NCI-H524 (cell line): Measurements from ENCODE around the gene OR5H1.
"Not testable (repeated sequence)": the region's sequence is repeated elsewhere in the genome, so short reads cannot be mapped to it uniquely, and the experiment has no call there.

Experiments used
- DNase-seq, 2 experiments: peaks; one replicate each; lab custom pipeline; 2025; lab: John Stamatoyannopoulos, UW

Gene OR5H1

GRCh38 chr3:98130421-98130820 is at the start of gene OR5H1:
OR5H1 (plus strand) TSS chr3:98130721; CDS start chr3:98132698, 1,977 bp downstream.
- DNase-seq = no peak

- no peak for DNase-seq
Observed at GRCh38 chr3:98086873-98087272, 43.6 kb upstream of the OR5H1 start, which contains the start of gene OR5AC2. OR5AC2 (plus strand) TSS chr3:98087173; CDS start chr3:98087173, 0 bp downstream.

- DNase-seq = peak in 1 of 2 experiments; percentile 32
Observed at GRCh38 chr3:98095882-98096281, 34.6 kb upstream of the OR5H1 start.

DNA sequence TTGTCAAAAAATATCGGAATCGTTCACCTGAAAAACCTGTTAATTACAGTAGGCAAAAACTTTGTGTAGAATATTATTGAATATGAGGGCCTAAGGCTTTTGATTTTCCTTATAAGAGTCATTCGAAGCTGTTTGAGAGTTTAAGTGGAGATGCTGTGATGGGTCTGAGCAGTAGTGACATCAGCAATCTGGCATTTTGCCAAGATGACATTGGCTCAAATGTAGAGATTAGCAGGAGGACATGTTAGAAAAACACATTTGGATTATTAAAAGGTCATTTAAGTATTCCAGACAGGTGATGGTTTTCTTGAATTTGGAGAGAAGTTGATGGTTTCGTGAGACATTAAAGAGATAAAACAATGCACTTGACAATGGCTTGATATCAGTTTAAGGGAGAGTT is 30.7 kb upstream of the OR5H1 start:
- no peak for DNase-seq

DNA sequence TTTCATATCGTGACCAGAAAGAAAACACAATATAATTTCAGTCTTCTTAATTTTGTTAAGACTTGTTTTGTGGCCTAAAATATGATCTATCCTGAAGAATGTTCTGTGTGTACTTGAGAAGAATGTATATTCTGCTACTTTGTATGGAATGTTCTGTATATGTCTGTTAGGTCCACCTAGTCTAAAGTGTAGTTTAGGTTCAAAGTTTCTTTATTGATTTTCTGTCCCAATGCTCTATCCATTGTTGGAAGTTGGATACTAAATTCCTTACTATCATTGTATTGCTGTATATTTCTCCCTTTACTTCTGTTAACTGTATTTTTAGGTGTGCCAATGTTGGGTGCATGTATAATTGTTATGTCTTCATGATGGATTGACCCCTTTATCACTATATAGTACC is 22.4 kb upstream of the OR5H1 start:
- DNase-seq = no peak

- no peak for DNase-seq
Observed at GRCh38 chr3:98109807-98110549, 20.5 kb upstream of the OR5H1 start.

DNA sequence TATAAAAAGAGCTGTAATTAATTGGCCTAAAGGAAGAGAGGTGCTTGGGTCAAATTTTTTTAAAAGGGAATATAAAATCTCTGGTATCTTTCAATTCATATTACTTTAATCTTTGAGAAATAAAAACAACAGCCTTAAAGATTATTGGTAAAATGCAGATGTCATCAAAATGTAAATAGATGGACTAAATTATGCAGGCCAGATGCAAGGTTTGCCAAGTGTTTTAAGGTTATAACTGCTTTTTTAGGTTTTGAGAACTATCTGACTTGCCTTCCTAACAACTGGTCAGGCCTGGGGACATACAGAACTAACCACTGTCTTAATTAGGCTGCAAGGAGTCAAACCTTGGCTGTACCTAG is 20.0 kb upstream of the OR5H1 start:
- no peak for DNase-seq

DNA sequence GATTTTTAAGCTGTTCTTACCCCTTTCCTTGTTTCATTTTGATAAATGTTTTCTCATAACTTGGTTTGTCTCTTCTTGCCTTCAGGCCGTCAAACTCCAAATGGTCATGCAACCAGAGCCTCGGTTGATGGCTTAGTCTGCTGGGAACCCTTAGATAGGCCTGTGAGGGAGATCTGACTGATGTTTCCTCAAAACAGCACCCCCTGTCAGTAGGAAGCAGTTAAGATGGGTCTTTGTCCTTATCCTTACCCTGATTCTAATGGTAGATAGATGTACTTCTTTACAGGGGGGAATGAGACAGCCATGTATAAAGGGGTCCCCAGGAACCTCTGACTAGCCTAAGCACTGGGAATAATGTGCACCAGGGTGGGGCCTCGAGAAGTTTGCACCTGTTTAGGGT is 16.3 kb upstream of the OR5H1 start:
- no peak for DNase-seq

GRCh38 chr3:98115717-98116116 is 14.8 kb upstream of the OR5H1 start:
- no peak for DNase-seq

DNA sequence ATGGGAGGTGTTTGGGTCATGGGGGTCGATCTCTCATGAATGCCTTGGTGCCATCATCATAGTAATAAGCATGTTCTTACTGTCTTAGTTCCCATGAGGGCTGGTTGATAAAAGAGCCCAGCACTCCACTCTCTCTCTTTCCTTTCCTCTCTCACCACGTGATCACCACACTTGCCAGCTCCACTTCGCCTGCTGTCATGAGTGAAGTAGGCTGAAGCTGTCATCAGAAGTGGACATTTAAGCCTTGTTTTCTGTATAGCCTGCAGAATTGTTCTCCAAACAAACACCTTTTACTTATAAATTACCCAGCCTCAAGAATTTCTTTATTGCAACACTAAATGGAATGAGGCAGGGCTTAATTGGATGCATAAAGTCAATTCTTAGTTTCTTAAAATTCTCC is 6.1 kb downstream of the OR5H1 start:
- peak in 1 of 2 experiments; percentile 69 for DNase-seq

DNA sequence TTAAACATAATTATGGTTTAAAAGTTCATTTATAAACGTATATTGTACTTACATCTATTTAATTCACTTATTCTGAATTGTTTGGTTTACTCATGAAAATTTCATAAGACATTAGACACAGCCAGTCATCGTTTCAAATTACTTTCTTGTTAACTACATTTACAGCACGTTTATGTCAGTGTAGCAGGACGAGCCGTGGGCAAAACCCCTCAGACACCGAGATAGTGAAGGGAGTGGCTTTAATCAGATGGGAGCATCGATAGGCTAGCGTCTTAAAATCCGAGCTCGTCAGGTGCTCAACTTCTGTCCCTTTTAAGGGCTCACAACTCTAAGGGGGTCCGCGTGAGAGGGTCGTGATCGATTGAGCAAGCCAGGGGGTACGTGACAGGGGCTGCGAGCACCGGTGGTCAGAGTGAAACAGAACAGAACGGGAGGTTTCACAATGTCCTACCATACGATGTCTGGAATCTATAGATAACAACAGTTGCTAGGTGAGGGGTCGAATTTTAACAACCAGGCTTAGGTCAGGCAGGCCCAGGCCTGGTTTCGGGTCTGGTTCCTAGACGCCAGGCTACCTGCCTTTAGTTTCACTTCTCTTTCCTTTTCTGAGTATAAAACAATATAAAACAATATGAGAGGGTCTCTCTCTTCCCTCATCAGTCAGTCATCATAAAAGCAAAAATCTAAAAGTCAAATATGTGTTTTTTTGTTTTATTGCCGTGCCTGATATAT is 7.5 kb downstream of the OR5H1 start:
- DNase-seq = not testable (repeated sequence)

- DNase-seq = no peak
Observed at GRCh38 chr3:98140531-98140930, 10.0 kb downstream of the OR5H1 start.

DNA sequence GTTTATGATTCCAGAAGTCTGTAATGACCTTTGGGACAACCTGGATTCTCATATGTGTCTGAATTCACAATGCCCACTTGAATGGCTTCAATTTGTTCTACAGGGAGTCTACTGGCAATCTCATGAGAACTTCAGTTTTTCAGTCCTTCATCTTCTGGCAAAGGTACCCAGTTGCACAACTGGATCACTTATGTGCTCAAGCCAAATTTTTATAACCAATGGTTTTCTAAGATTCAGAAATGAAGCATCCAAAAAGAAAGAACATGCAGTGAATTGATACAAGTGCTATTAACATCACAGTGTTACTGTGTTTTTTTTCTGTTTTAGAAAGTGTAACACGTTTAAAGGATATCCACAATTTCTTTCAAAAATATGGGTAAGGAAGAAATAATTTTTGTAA is 16.7 kb downstream of the OR5H1 start, which contains the start of gene OR5H14:
Gene OR5H14, plus strand, starts transcription at position 301 of the 400 bp plus-strand sequence. CDS start 1,907 bp downstream, outside the sequence.
- DNase-seq = no peak

GRCh38 chr3:98148751-98149150 is 18.2 kb downstream of the OR5H1 start:
- DNase-seq = no peak

GRCh38 chr3:98149456-98149855 is 18.9 kb downstream of the OR5H1 start:
- not testable (repeated sequence) for DNase-seq

DNA sequence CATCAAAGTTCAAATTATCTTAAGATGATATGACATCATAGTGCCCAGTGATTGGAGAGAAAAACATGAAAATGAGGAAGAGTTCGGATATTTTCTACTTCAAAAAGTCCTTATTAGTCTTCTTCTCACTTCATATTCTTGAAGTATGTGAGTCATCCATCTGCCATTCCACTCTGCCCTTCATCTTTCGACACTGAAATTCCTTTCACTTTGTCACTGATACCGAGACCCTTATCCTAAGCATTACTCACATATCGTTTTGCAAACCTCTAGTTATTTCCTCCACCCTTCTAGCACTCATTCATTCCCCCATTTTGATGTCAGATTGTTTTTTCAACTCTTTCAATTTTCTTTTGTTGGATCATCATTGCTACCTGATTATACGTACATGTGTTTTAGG is 20.7 kb downstream of the OR5H1 start:
- no peak for DNase-seq

GRCh38 chr3:98166396-98166795 is 35.9 kb downstream of the OR5H1 start, which contains the start of gene OR5H15:
OR5H15 (plus strand) TSS chr3:98166696; CDS start chr3:98168700, 2,004 bp downstream.
- no peak for DNase-seq

- DNase-seq = no peak
Observed at GRCh38 chr3:98171071-98171470, 40.5 kb downstream of the OR5H1 start.

DNA sequence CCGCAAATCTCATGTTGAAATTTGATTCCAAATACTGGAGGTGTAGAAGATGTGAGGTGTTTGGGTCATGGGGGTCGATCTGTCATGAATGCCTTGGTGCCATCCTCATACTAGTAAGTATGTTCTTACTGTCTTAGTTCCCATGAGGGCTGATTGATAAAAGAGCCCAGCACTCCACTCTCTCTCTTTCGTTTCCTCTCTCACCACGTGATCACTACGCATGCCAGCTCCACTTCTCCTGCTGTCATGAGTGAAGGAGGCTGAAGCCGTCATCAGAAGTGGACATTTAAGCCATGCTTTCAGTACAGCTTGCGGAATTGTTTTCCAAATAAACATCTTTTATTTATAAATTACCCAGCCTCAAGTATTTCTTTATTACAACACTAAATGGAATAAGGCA is 42.1 kb downstream of the OR5H1 start:
- peak; percentile 58 to 78 for DNase-seq

DNA sequence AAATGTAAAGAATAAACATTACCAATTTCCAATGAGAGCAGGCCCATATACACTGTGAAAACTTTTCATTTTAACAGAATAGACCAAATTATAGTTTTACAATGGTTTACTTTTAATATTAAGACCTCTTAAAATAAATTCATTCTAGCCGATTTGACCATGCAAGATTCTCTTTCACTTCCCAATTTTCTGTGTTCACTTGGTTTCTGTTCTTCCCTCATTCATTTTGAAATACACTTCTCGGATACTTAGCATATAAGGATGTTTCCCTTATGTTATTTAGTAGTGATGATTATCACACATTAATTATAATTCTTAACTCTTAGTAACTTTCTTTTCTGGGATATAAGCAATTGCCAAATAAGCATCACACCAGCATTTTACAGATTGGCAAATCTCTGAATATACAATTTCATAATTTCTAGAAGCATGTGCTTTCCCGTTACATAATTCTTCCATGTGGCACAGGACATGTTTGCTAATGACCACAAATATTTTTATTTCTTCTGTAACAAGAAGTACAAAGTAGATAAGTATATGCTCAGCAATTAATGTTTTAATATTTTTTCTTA is 49.9 kb downstream of the OR5H1 start:
- no peak for DNase-seq

DNA sequence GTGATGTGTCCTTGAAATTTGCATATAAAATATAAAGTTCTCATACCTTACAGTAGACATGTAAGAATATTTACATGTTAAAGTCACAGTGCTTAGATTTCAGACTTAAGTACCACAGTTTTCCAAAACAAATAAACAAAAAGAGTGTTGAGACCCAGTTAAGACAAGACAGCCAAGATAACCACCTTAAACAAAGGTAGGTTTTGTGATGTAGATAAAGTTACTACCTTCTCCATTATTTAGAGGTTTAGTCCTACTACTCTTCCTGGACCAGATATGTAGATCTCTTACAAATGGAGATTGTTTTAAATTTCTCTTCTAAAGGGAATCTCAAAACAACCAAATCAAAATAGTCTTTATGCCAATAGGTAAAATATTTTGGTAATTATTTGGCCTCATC is 51.7 kb downstream of the OR5H1 start:
- DNase-seq = no peak

- peak in 1 of 2 experiments; percentile 40 for DNase-seq
Observed at GRCh38 chr3:98185180-98185579, 54.7 kb downstream of the OR5H1 start.
